HG03354 (cell line): ENCODE results near the gene IL4I1.

Experiments used
- ATAC-seq: cut with Tn5 transposase; IDR thresholded peaks from one replicate; pipeline ENCODE4 v1.9.1; 2021; ENCODE audit warnings: mild to moderate bottlenecking; ENCODE audit not compliant: unreplicated experiment, poor library complexity, severe bottlenecking

IL4I1 gene

GRCh38 chr19:49904136-49904535 lies 7.4 kb upstream of the IL4I1 start:
- ATAC-seq: no peak

GRCh38 chr19:49895566-49896297 lies 955 bp downstream of the IL4I1 start:
- no peak for ATAC-seq

- ATAC-seq: no peak
Observed at GRCh38 chr19:49894879-49895565, 1.7 kb downstream of the IL4I1 start.

- ATAC-seq: no peak
Observed at GRCh38 chr19:49894011-49894664, 2.5 kb downstream of the IL4I1 start.

GRCh38 chr19:49892716-49893115 lies 4.0 kb downstream of the IL4I1 start:
- no peak for ATAC-seq

- no peak for ATAC-seq
Observed at GRCh38 chr19:49891393-49891792, 5.3 kb downstream of the IL4I1 start.

- no peak for ATAC-seq
Observed at GRCh38 chr19:49890349-49891311, 6.1 kb downstream of the IL4I1 start.

- ATAC-seq: no peak
Observed at GRCh38 chr19:49889687-49890348, 6.9 kb downstream of the IL4I1 start.

GRCh38 chr19:49889038-49889686 lies 7.5 kb downstream of the IL4I1 start:
- ATAC-seq: no peak

- ATAC-seq: no peak
Observed at GRCh38 chr19:49888510-49888824, 8.2 kb downstream of the IL4I1 start.

GRCh38 chr19:49887665-49888509 lies 8.8 kb downstream of the IL4I1 start:
- ATAC-seq: no peak

GRCh38 chr19:49887037-49887664 lies 9.5 kb downstream of the IL4I1 start:
- no peak for ATAC-seq

- ATAC-seq: no peak
Observed at GRCh38 chr19:49884760-49885159, 11.9 kb downstream of the IL4I1 start.

- no peak for ATAC-seq
Observed at GRCh38 chr19:49884109-49884508, 12.6 kb downstream of the IL4I1 start.

- ATAC-seq: no peak
Observed at GRCh38 chr19:49883094-49883493, 13.6 kb downstream of the IL4I1 start.

- no peak for ATAC-seq
Observed at GRCh38 chr19:49882643-49883042, 14.0 kb downstream of the IL4I1 start.

GRCh38 chr19:49881672-49882394 lies 14.9 kb downstream of the IL4I1 start:
- ATAC-seq: no peak
